HG03280 (cell line): Measurements from ENCODE around the gene ETS1.

Experiments used
- ATAC-seq: cut with Tn5 transposase; IDR thresholded peaks from one replicate; pipeline ENCODE4 v1.9.1; 2021; ENCODE audit warnings: mild to moderate bottlenecking, moderate library complexity; ENCODE audit not compliant: unreplicated experiment

The ETS1 gene

DNA sequence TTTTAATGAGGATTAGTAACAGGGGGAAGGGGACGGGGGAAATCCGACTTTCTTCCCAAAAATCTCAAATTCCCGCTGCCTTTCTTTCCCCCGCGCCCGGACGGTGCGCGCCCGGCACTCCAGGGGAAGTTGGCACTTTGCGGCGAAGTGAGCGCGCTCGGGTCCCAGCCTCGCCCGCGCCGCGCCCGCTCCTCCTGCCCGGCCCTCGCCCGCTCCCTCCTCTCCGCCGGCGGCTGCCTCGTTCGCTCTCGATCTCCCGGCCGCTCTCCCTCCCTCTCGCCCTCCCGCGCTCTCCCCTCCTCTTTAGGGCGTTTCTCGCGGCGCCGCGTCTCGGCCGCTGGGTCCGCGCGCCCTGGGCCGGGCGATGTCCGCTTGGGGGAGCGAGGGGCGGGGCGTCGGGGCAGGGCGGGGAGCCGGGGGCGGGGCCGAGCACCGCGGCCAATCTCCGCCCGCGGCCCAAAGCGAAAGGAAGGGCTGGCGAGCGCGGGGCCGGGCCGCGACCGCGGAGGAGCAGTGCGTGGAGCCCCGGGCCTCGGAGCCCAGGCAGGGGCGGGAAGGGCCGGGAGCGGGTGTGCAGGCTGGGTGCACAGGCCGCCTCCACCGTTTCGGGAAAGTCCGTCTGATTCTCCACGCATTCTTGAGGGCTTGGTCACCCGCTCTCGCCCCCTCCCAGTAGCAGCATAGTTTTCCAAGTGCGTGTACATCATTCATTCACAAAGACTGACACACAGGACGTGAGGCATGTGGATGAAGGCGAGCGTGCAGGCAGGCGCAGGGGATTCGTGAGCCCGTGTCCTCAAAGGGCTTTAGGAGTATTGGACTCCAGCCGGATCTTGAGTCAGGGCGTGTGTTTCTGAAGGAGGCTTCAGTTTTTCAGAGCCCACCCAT, 65.1 kb downstream of the ETS1 start:
- peak; percentile 83 for ATAC-seq

DNA sequence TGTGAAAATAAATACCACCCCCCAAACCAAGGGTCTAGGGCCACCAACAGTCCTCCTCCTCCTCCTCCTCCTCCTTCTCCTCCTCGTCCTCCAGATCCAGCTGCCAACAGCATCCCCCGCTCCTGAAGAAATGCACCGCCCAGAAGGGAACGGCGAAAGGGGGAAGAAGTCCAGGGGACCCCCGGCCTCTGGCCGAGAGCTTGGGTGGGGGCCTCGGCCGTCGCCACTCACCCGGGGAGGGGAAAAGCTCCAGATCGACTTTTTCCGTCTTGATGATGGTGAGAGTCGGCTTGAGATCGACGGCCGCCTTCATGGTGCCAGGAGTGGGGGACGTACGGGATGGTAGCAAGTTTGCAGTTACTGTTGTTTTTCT, 65.7 kb downstream of the ETS1 start:
- no peak for ATAC-seq

DNA sequence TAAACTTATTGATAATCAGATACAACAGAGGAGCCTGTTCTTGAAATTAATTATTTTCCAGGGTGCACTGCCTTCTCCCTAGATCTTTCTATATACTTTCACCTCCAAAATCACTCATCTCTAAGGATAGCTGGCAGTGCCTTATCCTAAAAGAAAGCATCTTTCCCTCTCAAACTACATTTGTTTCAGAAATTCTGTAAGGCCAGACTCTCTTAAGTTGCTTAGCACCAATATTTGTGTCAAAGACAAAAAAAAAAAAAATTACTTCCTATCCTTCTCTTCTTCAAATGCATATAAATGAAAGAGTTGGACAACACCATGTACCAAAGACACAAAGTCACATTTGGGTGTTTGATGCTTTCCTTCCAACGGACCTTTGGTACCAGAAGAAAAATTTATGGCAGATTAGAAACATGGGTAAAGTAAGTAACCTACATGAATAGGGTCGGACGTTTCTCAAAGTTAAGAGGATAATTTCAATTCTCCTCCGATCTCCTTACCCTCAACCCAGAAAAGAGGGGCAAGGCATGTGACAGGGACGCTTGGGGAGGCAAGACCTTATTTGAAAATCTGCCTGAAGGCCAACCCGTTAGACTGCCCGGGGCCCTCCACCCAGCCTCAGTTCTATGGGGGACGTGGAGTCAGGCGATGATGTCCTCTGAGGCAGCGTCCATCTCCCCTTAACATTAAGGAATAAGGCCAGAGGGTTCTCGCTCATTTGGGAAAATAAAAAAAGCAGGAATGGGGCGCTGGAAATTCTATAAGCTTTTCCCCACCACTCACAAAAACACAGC, 66.3 kb downstream of the ETS1 start:
- ATAC-seq, result no peak

DNA sequence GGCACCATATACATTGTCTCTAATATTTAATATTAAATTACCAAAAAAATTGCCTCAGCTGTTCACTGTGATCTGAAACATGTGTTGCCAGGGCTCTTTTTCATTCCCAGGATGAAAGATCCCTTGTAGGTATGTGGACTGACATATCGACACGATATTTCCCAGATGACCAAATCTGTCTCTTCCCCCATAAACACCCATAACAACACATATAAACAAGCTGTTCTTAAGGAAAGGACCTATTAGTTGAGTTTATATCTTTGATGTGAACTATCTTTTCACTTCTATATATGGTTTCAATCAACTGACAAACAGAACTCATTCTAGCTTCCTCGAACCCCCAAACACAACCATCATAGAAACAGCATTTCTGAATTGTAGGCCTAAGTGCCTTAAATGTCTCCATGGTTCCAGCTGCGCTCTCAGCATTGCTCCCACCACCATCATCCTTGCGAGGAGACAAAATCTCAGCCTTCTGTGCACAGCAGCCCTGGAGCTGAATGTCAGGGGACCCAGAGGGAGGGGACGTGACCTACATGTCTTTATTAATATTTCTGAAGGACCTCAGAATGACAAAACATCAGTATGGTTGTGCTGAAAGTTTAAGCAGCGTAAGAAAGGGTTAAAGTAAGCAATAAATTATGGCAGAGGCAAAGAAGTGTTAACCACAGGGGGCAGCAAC, 67.0 kb downstream of the ETS1 start:
- no peak for ATAC-seq

DNA sequence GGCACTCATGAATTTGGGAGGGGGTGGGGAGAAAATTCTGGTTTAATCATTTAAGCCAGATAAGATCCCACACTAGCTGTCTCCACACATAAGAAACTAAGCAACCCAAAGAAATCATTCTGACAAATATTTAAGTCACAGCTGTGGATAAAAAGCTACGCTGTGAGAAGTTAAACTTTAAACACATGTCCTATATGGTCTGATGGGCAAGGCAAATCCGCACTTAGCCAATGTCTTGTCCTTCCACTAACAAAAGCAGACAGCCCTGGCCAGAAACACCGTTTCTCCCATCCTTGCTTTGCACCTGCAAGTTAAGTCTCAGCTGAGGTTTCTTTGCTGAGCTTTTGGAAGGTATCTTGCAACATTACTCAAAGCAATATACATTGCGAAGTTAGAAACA, 68.0 kb downstream of the ETS1 start:
- no peak for ATAC-seq

DNA sequence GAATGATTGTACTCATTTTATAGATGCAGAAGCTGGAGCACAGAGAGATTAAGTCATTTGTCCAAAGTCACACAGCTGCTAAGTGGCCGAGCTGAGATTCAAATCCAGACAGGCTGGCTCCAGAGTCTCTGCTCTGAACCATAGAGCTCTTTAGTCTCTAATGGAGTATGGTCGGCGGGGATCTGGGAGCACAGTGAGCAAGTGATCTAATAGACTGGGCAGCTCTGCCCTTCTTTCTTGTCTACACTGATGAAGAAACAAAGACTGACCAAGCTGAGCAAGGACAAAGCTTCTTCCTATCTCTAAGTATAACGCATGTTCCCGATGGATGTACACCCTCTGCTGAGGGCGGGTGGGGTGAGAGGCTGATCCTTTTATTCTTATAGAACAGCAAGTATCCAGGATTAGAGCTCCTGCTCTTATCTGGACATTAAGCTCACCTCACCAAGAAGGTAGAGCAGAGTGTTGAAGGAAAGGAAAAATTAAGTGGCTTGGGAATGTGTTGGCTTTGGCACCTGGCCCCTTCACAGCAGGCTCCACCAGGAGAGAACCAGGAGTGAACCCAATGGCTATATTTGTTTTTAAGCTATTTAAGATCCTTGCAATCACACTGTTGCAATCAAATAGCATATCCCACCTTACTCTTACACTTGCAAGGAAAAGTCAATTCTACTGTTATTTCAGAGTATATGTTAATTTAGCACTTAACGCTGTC, 68.7 kb downstream of the ETS1 start:
- ATAC-seq, result no peak

DNA sequence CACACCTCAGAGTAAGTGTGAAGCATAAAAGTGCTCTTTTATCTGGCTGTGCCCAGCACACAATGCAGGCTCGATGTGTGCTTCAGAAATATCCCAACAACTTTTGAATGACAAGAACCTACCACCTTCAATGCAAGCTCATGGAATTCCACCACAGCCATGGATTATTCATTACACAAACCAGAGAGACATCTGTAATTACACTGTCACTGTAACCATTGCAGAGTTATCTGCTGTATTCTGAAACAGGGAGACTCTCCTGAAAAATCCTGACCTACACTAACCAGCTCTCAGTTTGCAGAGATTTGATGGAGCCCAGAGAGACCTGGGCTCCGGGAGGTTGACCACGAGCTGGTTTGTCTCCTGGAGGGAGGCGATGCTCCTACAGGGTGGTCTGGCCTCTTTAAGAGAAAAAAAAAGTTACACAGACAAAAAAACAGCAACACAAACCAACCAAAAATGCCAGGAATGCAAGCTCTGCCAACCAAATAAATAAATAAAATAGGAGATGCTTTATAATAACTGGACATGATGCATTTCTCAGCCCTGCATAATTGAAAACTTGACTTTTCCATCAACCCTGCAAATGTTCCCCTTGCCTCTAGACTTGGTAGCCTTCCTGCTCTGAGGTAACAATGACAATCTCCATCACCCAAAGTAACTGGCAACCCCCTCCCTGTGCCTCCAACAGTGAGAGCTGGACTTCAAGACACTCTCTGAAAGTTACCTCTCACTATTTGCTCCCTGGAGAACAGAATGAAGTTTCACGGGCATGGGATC, 69.7 kb downstream of the ETS1 start:
- ATAC-seq, result no peak

DNA sequence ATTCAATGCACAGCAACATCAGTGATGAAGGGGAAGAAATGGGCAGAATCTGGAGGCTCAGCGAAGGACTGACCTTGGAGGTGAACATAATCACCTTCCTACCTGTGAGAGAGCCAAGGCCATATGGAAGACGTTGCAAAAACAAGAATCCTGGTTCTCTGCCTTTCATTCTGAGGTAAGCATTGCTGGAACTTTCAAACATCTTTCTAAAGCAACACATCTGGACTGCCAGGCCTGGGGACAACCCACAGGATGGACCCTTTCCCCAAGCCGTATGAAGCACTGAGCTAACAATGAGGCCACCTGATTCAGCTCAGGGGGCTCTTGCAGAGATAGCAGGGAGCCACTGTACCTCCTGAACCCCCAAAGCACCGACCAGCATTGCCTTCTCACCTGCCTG, 70.5 kb downstream of the ETS1 start:
- ATAC-seq, result no peak

DNA sequence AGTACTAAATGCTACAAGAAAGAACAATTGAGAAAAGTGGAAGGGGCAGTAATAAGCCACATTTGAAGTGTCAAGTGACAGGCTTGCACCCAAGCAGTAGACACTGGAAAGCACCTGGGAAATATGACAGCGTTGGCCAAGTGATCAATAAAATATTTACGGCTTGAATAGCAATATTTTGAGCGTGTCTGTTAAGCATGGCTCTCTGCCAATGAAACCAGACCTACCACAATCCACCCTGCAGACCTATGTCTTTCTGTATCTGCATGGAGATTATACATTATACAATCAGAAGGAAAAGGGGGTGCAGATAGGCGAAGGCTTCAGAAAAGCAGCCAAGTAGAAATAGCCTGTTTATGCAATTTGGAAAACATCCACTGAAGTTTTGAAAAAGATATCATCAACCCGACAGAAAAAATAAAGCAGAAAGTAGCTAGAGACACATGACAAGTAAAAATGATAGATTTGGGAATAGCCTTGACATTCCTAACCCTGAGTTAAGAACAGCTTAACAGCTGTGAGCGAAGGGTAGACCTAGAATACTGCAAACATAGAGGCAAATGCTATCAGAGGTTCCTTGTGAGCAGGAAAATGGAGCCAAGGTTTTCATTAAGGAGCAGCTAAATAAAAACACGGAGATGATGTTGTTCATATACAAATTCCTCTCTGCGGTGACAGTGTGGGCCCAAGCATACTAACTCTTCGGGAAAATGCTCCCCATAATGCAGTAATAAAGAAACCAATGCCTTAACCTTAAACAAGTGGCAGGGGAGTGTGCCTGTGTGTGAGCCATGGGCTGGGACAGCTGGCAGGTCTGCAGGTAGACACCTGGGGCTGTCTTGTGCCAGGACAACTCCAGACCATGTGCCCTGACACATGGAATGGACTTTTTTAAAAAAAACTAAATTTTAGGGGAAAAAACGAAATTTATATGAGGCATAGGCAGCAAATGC, 71.3 kb downstream of the ETS1 start:
- no peak for ATAC-seq

DNA sequence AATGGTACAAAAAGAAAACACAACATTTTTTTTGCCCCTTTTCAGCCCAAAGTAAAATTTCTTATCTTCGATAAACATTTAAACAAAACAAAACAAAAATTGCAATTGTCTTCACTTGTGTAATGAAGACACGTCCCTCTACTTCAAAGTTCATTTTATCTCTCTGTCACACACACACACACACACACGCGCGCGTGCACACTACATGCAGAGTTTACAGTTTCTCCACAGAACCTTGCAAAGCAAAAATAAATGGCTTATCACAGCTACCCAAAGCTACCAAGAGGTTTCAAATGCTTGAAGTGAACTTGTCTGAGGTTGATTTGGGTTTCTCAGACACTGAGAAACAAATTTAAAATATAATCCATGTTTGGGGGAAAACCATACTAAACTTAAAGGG, 72.3 kb downstream of the ETS1 start:
- ATAC-seq, result no peak

DNA sequence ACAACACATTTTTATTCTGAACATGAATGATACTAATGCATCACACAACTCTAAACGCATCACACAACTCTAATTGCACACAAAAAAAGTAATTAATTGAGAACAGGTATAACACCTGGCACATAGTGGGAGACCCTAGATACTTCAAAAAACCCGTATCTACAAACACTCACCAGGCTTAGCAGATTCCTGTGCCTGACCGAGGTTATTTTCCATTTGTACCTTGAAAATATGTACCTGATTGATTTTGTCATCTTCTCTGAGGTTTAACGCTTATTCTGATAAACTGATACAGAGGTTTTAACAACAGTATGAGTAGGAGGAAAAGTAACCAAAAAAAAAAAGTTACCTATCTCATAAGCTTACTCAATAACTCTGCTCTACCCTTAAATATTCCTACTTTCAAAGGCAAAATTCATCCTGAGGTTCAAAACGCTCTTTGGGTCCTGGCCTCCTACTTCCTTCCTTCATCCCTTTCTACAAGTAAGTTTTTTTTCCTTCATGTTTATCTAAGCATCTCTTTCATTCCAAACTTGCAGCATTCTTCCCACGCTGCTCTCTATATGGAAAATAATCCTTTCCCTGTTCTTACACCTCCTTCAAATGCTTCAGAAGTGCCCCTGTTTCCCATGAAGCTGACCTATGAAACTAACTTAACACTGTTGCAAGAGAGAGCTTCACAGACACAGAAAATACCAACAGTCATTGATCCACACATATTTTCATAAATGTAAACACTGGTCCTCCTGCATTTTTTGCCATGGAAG, 73.3 kb downstream of the ETS1 start:
- ATAC-seq, result no peak

DNA sequence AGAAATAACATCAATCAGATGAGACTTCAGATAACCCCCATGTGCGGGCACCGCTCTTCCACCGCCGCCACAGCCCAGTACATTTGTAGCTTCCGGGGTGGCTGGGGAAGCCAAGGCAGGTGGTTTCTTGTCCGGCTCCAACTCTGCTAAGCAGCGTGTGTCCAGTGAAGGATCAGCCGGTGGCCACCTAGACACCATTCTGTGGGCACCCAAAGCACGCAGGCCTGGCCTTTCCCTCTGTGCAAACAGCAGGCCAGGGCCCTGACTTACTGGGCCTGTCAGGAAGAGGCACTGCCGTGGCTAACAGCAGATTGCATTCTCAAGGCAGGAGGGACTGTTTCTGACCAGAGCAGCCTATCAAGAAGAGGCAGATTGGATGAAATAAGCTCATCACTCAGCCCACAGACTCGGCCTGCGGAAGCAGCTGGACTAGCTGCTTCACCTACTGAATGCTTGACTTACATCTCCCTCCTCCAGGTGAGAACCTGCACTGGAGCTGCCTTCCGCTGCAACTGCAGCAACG, 74.8 kb downstream of the ETS1 start:
- ATAC-seq, result no peak

DNA sequence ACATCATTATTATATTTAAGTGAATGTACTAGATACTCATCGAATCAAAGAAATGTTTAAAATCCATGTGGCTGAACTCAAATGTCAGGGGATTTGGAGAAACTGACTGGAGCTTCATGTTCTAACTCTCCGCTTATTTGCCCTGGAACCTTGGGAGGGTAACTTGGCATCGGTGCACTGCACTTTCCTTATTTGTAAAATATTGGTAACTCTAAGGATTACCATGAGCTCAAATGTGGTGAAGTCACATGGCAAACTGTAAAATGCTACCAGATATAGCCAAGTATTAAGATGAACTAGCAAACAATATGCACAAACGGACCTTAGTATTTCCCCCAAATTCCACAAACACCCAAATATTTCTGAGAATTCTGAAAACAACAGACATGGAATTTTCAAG, 75.6 kb downstream of the ETS1 start:
- ATAC-seq, result no peak

DNA sequence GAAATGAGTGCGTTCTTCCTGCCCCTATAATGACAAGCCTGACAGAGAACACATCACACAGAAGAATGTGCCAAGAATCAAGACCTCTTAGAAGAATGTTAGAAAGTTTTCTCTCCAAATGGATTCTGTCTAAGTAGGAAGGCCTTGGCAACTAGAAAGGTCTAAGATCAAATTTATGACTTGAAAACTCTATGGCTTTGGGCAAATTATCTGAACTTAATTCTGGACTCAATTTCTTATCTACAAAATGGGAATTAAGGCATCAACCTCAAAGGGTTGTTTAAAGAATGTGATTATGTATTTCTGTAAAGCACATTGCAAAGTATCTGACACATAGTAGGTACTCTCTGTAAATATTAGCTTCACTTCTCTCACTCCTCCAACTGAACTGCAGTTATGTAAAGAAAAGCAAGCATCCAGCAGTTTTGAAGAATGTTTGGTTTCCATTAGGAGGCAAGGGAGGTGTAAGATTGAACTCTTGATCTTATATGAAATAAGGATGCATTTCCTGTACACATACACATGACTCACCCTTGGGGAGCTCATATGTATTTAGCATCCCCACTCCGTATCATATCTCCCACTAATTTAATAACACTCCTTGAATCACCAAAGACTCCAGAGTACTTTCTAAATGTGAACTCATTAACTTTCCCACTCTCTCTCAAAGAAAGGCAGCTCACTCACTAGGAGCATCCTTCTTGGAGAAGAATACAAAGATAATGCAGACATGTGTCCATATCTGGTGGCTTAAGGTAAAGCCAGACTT, 77.6 kb downstream of the ETS1 start:
- no peak for ATAC-seq

DNA sequence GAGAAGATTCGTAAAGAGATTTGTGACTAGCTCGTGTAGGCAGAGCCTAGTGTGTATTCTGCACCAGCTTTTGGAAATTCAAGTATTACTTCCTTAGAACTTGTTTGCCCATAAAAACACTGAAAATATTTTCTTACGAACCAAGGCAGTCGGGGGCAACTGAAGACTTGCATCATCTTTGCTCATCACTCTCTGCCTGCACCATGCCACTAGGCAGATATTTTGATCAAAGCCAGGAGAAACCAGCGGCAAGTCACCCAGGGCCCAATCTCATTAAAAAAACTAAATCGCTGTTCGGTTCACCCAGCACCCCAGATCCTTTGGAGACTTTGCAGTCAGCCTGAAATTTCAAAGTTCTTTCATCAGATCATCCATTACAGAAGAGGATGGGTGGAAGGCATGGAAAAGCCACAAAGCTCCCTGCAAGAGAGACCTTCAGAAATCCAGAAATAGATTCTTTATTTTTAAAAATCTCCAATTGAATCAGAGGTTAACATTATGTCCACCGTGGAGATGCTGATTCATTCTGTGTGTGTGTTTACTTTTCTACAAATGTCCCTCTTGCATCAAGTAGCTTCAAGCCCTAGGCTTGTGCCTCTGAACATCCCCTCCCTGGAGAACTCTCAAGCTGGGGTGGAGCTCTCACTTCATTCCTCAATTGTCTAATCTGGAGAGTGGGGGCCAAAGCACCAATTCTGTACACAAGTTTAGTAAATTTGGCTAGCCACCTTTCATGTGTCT, 78.4 kb downstream of the ETS1 start:
- ATAC-seq, result no peak

DNA sequence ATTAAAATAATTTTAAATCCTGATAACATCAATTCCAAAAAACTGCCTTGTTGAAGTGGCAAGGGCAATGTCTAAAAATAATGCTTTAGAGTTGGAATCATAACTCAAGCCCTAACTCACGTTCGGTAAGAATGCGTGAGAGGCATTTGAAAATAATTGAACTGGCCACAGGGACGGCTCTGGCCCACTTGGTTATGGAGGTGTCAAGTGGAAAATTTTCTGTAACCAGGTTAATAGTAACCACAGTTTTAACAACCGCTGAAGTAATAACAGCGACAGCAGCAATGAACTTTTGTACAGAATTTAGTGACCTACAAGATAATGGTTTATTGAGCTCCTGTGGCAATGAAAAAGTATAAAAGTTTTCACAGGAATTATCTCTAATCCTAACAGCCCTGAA, 79.4 kb downstream of the ETS1 start:
- ATAC-seq, result no peak
